Measurements from ENCODE around the gene TMEM203.

DNA sequence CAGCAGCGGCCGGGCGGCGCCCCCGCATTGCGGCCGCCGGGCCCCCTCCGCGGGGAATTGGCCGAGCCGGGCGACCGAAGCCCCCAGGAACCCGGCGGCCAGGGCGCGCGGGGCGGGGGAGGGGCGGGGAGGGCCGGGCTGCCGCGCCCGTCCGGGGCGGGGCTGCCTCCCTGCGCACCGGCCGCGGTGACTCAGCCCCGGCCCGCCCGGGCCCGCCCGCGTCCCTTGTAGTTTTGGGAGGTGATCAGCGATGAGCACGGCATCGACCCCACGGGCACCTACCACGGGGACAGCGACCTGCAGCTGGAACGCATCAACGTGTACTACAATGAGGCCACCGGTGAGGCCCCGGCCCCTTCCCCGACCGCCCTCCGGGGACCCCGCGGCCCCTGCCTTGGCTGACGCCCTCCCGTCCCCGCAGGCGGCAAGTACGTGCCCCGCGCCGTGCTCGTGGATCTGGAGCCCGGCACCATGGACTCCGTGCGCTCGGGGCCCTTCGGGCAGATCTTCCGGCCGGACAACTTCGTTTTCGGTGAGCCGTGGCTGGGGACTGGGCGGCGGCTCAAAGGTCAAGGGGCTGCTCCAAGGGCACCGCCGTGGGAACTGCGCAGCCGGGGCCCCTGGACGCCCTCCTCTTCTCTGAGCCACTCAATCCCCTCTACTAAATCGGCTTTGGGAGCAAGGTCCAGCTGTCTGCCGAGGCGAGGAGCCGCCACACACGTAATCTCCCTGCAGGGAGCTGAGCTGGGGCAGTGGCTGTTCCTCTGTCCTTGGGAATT lies 36.2 kb upstream of the TMEM203 start:
- TF ChIP-seq, protein P1, sequence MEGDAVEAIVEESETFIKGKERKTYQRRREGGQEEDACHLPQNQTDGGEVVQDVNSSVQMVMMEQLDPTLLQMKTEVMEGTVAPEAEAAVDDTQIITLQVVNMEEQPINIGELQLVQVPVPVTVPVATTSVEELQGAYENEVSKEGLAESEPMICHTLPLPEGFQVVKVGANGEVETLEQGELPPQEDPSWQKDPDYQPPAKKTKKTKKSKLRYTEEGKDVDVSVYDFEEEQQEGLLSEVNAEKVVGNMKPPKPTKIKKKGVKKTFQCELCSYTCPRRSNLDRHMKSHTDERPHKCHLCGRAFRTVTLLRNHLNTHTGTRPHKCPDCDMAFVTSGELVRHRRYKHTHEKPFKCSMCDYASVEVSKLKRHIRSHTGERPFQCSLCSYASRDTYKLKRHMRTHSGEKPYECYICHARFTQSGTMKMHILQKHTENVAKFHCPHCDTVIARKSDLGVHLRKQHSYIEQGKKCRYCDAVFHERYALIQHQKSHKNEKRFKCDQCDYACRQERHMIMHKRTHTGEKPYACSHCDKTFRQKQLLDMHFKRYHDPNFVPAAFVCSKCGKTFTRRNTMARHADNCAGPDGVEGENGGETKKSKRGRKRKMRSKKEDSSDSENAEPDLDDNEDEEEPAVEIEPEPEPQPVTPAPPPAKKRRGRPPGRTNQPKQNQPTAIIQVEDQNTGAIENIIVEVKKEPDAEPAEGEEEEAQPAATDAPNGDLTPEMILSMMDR (conservative IDR thresholded peaks at IDR 0.05; ENCODE audit: low read depth, low read length), result no peak
- TF ChIP-seq CHD1 (IDR thresholded peaks at IDR 0.05; ENCODE audit: low read depth, low read length) (peak; percentile 60; the same call in 1 of the 2 replicates), MAFK (IDR thresholded peaks at IDR 0.05; ENCODE audit: low read depth, low read length) (no peak), POLR2A (IDR thresholded peaks at IDR 0.05; ENCODE audit: low read depth, low read length) (no peak), RAD21 (IDR thresholded peaks at IDR 0.05; ENCODE audit: low read length) (no peak), CEBPB (IDR thresholded peaks at IDR 0.05; ENCODE audit: low read depth, low read length) (no peak), MXI1 (IDR thresholded peaks at IDR 0.05; ENCODE audit: borderline replicate concordance, low read depth, low read length) (no peak), BHLHE40 (IDR thresholded peaks at IDR 0.05; ENCODE audit: low read depth, low read length) (no peak)
- TF ChIP-seq, protein P2, sequence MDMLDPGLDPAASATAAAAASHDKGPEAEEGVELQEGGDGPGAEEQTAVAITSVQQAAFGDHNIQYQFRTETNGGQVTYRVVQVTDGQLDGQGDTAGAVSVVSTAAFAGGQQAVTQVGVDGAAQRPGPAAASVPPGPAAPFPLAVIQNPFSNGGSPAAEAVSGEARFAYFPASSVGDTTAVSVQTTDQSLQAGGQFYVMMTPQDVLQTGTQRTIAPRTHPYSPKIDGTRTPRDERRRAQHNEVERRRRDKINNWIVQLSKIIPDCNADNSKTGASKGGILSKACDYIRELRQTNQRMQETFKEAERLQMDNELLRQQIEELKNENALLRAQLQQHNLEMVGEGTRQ (IDR thresholded peaks at IDR 0.05; ENCODE audit: low read depth, low read length), result no peak

All from IMR-90 (cell line).